Measurements from ENCODE around the gene FPR3. TPM values are rescaled to one million over a fixed set of nuclear protein-coding genes. Genes with fewer than 3 reads are reported as not detected.
"Not testable (repeated sequence)": the region's sequence is repeated elsewhere in the genome, so short reads cannot be mapped to it uniquely, and the experiment has no call there.

Gene FPR3
- total RNA-seq, 2 experiments from 2014 or later, result not detected

DNA sequence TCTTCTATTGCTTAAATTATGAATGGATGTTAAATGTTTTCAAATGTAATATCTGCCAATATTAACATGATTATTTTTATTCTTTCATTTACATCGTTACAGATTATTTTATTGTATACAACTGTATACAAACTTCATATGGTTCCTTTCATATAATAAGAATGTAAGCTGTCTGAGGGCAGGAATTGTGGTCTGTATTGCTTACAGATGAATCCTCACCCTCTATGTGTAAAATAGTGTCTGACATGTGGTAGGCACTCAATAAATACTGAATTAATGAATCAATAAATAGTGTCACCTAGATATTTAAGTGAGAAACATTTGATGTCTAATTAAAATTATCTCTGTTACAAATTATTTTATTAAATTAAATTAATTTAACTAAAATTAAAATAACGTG lies 7.8 kb downstream of the FPR3 start:
- Mint-ChIP-seq H3K27me3 (ENCODE audit: low read depth) (no peaks in the 10 kb centered on the region), H3K4me1 (ENCODE audit: low read depth) (no peaks in the 10 kb centered on the region), H3K4me3 (no peak overlapping the region), H3K9me3 (ENCODE audit: insufficient read depth) (peaks cover 28% of the 10 kb centered on the region), H3K36me3 (ENCODE audit: low read depth) (no peaks in the 10 kb centered on the region), H3K27ac (no peak overlapping the region)
- ChIA-PET CTCF (no interaction called here), POLR2A (no interaction called here)
- DNase-seq (no peak), ATAC-seq (no peak)

DNA sequence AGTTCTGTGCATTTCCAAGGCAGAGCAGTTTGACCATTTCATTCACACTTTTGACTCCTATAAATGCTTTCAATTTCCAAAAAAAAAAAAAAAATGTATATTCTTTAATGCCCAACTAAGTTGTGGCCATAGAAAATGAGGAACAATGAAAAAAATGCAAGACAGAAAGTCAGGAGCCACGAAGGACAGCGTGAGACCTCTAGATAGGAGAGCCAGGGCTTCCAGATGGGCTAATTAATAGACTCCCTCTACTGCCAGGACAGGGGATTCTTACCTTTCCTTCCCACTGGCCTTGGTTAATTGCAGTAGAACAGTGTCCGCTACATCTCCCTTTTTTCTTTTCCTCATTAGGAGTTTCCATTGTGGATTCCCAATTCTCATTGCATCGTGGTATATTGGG lies 8.6 kb downstream of the FPR3 start:
- Mint-ChIP-seq H3K4me1 (ENCODE audit: low read depth) (no peaks in the 10 kb centered on the region), H3K4me3 (no peak overlapping the region), H3K9me3 (ENCODE audit: insufficient read depth) (peaks cover 31% of the 10 kb centered on the region), H3K36me3 (ENCODE audit: low read depth) (no peaks in the 10 kb centered on the region), H3K27me3 (ENCODE audit: low read depth) (no peaks in the 10 kb centered on the region), H3K27ac (no peak overlapping the region)
- ChIA-PET CTCF (no interaction called here), POLR2A (no interaction called here)
- DNase-seq, result no peak
- ATAC-seq, result no peak

DNA sequence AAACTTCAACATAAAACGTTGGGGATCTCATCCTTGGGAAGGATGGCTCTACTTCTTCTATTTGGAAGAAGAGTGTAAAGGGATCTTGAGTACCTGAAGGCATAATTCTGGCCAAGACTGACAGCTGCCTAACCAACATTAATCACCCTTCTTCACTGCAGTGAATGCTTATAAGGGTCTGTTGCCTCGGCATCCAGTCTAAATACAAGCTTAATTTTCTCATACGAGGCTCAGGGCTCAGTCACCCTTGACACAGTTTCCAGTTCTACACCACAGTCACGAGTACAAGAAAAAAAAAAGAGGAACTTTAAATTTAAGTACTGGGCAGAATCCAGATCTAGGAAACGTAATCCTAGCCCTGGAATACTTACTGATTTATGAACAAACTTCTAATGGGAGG lies 9.0 kb downstream of the FPR3 start:
- H3K4me3 Mint-ChIP-seq, result no peak overlapping the region
- H3K27me3 Mint-ChIP-seq (ENCODE audit: low read depth), result no peaks in the 10 kb centered on the region
- ATAC-seq (no peak), DNase-seq (no peak)
- H3K4me1 Mint-ChIP-seq (ENCODE audit: low read depth), result no peaks in the 10 kb centered on the region
- CTCF ChIA-PET, result no interaction called here
- no peak overlapping the region for H3K27ac Mint-ChIP-seq
- peaks cover 31% of the 10 kb centered on the region for H3K9me3 Mint-ChIP-seq (ENCODE audit: insufficient read depth)
- POLR2A ChIA-PET, result no interaction called here
- no peaks in the 10 kb centered on the region for H3K36me3 Mint-ChIP-seq (ENCODE audit: low read depth)

DNA sequence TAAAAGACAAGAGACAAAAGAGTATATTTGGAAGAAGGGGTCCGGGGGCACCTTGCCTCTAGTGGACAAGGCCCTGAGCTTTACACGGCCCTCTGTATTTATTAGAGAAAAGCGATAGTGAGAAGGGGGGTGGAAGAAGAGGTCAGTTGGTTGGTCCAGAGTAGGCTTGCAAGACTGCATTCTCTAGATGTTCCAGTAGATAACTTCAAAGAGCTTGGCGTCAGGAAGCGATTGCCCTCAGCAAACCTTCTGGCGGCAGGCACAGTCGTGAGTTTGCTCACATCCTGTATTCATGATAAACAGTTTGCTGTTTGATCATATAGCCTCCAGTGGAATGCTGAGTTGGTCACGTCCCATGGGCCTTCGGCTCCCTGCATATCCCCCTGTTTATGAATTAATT lies 9.8 kb downstream of the FPR3 start:
- POLR2A ChIA-PET; H3K27ac Mint-ChIP-seq; H3K36me3 Mint-ChIP-seq (ENCODE audit: low read depth); DNase-seq; H3K27me3 Mint-ChIP-seq (ENCODE audit: low read depth); H3K4me3 Mint-ChIP-seq; H3K4me1 Mint-ChIP-seq (ENCODE audit: low read depth); ATAC-seq; CTCF ChIA-PET: not testable (repeated sequence)
- H3K9me3 Mint-ChIP-seq (ENCODE audit: insufficient read depth), result peaks cover 31% of the 10 kb centered on the region

DNA sequence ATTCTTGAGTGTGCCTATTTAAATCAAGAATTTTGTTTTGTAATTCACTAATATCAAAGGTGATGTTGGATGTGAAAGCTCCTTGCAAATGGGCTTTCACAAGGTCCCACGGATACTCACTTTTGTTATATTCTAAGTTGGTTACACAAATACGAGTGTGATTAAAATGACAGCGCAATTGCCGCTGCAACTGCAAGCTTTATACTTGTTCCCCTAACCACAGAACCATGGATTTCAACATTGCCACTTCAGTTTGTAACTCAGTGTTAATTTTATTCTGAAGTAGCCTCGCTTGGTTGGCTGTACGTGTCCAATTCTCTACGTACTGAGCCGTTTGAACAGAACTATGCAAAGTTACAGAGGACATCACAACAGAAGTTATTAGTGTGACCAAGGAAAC lies 10.4 kb downstream of the FPR3 start:
- H3K36me3 Mint-ChIP-seq (ENCODE audit: low read depth); H3K4me3 Mint-ChIP-seq; ATAC-seq; CTCF ChIA-PET; H3K4me1 Mint-ChIP-seq (ENCODE audit: low read depth); H3K27ac Mint-ChIP-seq; H3K27me3 Mint-ChIP-seq (ENCODE audit: low read depth); DNase-seq; POLR2A ChIA-PET: not testable (repeated sequence)
- peaks cover 32% of the 10 kb centered on the region for H3K9me3 Mint-ChIP-seq (ENCODE audit: insufficient read depth)

DNA sequence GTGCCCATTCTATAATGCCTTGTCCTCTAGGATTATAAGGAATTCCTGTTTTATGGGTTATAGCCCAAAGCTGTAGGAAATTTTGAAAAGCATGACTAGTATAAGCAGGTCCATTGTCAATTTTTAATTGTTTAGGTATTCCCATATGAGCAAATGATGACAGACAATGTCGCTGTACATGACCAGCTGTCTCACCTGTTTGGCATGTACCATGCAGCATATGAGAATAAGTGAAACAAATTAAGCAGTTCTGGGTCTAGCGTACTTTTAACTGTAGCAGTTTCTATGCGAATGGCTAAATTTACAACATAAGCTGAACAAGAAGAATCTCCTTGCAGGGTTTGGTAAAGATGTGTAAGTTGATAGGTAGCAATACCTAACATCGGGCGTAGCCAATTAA lies 11.6 kb downstream of the FPR3 start:
- CTCF ChIA-PET; H3K27me3 Mint-ChIP-seq (ENCODE audit: low read depth); ATAC-seq; H3K4me1 Mint-ChIP-seq (ENCODE audit: low read depth); H3K4me3 Mint-ChIP-seq; H3K27ac Mint-ChIP-seq; H3K36me3 Mint-ChIP-seq (ENCODE audit: low read depth); POLR2A ChIA-PET; DNase-seq: not testable (repeated sequence)
- peaks cover 34% of the 10 kb centered on the region for H3K9me3 Mint-ChIP-seq (ENCODE audit: insufficient read depth)

DNA sequence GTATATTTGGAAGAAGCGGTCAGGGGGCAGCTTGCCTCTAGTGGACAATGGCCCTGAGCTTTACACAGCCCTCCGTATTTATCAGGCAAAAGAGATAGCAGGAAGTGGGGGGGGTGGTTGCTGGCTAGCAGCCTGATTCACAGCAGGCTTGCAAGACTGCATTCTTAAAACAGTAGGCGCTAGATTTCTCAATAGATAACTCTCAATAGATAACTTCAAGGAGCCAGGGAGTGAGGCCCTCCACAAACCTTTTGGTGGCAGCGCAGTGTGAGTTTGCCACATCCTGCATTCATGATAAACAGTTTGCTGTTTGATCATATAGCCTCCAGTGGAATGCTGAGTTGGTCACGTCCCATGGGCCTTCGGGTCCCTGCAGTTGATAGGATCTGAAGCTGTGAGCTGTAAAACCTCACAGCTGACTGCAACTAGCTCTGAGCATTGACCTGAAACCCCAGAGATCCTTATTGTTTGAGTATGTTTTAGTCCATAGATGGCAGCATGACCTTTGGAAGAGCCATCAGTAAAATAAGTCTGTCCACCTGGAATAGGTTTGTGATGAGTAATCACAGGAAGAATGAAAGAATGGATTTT lies 12.2 kb downstream of the FPR3 start:
- ChIA-PET CTCF (no interaction called here), POLR2A (no interaction called here)
- no peaks in the 10 kb centered on the region for H3K36me3 Mint-ChIP-seq (ENCODE audit: low read depth)
- H3K27ac Mint-ChIP-seq, result no peak overlapping the region
- no peak overlapping the region for H3K4me3 Mint-ChIP-seq
- no peaks in the 10 kb centered on the region for H3K27me3 Mint-ChIP-seq (ENCODE audit: low read depth)
- DNase-seq (no peak), ATAC-seq (no peak)
- H3K9me3 Mint-ChIP-seq (ENCODE audit: insufficient read depth), result peaks cover 28% of the 10 kb centered on the region
- H3K4me1 Mint-ChIP-seq (ENCODE audit: low read depth), result no peaks in the 10 kb centered on the region

DNA sequence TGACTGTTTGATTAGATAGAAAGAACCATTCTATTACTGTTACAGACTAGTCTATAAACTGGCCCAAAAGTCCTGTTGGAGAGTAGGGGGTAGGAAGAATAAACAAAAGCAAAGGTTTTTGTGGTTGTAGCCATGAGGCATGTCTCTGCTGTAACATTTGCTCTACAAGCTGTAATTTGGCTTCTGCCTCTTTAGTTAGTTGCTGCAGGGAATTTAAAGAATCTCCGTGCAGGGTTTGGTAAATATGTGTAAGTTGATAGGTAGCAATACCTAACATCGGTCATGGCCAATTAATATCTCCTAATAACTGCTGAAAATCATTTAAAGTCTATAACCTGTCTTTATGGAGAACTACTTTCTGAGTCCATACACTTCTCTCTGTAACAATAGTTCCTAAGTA lies 13.0 kb downstream of the FPR3 start:
- CTCF ChIA-PET, result no interaction called here
- no peak for ATAC-seq
- no peak overlapping the region for H3K27ac Mint-ChIP-seq

DNA sequence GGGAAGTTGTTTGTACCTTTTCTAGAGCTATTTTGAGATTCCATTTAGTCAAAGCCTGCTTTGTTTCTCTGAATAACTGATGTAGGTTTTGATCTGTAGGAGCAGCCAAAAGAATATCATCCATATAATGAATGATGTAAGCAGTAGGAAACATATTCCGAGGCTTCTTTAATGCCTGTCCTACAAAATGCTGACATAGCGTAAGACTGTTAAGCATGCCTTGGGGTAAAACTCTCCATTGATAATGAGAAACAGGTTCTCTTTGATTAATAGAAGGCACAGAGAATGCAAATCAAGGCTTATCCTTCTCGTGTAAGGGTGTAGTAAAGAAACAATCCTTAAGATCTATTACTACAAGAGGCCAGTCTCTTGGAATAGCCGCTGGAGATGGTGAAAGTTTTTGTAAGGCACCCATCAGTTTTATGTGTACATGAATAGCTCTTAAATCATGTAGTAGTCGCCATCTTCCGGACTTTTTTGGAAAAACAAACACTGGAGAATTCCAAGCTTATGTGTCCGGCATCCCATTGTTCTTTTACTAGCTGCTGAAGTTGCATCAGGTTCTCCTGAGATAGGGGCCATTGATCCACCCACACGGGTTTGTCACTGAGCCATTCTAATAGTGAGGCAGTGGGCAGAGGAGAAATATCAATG lies 13.5 kb downstream of the FPR3 start:
- H3K4me3 Mint-ChIP-seq, result no peak overlapping the region
- CTCF ChIA-PET, result no interaction called here
- no peaks in the 10 kb centered on the region for H3K36me3 Mint-ChIP-seq (ENCODE audit: low read depth)
- H3K27ac Mint-ChIP-seq, result no peak overlapping the region
- ATAC-seq, result no peak
- peaks cover 23% of the 10 kb centered on the region for H3K9me3 Mint-ChIP-seq (ENCODE audit: insufficient read depth)
- no peaks in the 10 kb centered on the region for H3K4me1 Mint-ChIP-seq (ENCODE audit: low read depth)
- no peaks in the 10 kb centered on the region for H3K27me3 Mint-ChIP-seq (ENCODE audit: low read depth)
- POLR2A ChIA-PET, result no interaction called here
- DNase-seq, result no peak

More for the DNA sequence above, 13.0 kb downstream of the FPR3 start:
- peaks cover 27% of the 10 kb centered on the region for H3K9me3 Mint-ChIP-seq (ENCODE audit: insufficient read depth)
- H3K36me3 Mint-ChIP-seq (ENCODE audit: low read depth), result no peaks in the 10 kb centered on the region
- POLR2A ChIA-PET, result no interaction called here
- H3K4me3 Mint-ChIP-seq, result no peak overlapping the region
- H3K4me1 Mint-ChIP-seq (ENCODE audit: low read depth), result no peaks in the 10 kb centered on the region
- H3K27me3 Mint-ChIP-seq (ENCODE audit: low read depth), result no peaks in the 10 kb centered on the region
- DNase-seq, result no peak

DNA sequence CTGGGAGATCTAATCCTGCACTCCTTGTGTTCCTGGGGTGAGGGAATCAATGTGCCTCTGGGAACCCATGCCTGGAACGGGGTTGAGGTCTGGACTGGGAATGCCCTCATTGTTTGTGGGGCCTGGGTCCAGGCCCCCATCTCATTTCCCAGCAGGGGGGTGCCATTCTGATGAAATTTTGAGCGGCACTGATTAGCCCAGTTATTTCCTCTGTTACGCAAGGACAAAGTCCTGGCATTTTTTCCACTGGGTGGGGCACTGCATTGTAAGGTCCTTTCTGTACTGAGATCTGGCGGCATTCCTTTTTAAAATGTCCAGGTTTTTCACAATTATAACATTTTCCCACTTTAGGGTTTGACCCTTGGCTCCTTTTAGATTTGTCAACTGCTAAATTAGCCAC lies 14.8 kb downstream of the FPR3 start:
- Mint-ChIP-seq H3K4me3 (no peak overlapping the region), H3K27me3 (ENCODE audit: low read depth) (no peaks in the 10 kb centered on the region), H3K4me1 (ENCODE audit: low read depth) (no peaks in the 10 kb centered on the region), H3K9me3 (ENCODE audit: insufficient read depth) (peaks cover 22% of the 10 kb centered on the region), H3K36me3 (ENCODE audit: low read depth) (no peaks in the 10 kb centered on the region), H3K27ac (no peak overlapping the region)
- ATAC-seq (no peak), DNase-seq (no peak)
- ChIA-PET CTCF (no interaction called here), POLR2A (no interaction called here)

DNA sequence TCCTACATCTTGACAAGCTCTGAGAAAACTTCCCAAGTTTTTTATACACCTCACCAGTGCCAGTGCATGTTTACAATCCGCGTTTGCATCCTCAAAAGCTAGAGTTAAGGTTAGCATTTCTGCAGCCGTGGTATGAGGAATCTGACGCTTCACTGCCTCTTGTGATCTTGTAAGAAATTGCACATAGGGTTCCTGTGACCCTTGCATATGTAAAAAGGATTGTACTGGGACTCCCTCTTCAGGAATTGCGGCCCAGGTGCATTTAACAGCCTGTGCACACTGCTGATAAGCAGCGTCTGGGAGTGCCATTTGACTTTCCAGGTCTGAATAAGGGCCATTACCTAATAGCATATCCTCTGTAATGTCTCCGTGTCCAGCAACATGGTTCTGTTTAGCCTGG lies 15.3 kb downstream of the FPR3 start:
- H3K4me3 Mint-ChIP-seq, result no peak overlapping the region

DNA sequence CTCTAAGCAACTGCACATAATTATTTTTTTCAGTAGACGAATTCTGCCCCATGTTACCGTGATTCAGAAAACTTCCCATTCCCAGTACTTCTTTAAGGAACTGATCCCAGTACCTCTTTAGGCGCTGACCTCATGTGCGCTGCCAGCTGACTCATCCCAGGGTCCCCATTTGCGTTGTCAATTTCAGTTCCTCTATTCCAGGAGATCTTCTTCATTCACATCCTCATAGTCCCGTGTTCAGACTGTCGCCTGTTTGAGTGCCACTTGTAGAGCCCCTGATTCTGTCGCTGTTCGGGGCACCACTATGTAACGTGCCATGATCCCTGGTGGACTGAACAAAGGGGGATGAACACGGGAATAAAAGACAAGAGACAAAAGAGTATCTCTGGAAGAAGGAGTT lies 16.4 kb downstream of the FPR3 start:
- DNase-seq, result no peak
- Mint-ChIP-seq H3K9me3 (ENCODE audit: insufficient read depth) (peaks cover 22% of the 10 kb centered on the region), H3K27me3 (ENCODE audit: low read depth) (no peaks in the 10 kb centered on the region), H3K4me1 (ENCODE audit: low read depth) (no peaks in the 10 kb centered on the region), H3K27ac (no peak overlapping the region), H3K36me3 (ENCODE audit: low read depth) (no peaks in the 10 kb centered on the region), H3K4me3 (no peak overlapping the region)
- no peak for ATAC-seq
- ChIA-PET CTCF (no interaction called here), POLR2A (no interaction called here)

More for the DNA sequence above, 15.3 kb downstream of the FPR3 start:
- ChIA-PET POLR2A (no interaction called here), CTCF (no interaction called here)
- Mint-ChIP-seq H3K9me3 (ENCODE audit: insufficient read depth) (peaks cover 22% of the 10 kb centered on the region), H3K4me1 (ENCODE audit: low read depth) (no peaks in the 10 kb centered on the region), H3K27me3 (ENCODE audit: low read depth) (no peaks in the 10 kb centered on the region), H3K36me3 (ENCODE audit: low read depth) (no peaks in the 10 kb centered on the region), H3K27ac (no peak overlapping the region)
- DNase-seq (no peak), ATAC-seq (no peak)

DNA sequence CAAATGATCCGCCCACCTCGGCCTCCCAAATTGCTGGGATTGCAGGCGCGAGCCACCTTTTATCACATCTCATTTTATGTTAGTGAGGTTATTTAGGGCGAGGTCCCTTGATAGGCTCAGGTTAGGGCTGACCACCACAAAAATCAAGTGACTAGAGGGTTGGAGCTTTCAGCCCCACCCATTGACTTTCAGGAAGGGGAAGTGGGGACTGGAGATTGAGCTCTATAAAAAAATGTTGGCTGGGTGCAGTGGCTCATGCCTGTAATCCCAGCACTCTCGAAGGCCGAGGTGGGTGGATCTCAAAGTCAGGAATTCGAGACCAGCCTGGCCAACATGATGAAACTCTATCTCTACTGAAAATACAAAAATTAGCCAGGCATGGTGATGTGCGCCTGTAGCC lies 20.1 kb downstream of the FPR3 start:
- no peak for ATAC-seq
- POLR2A ChIA-PET, result no interaction called here

More for the DNA sequence above, 20.1 kb downstream of the FPR3 start:
- H3K4me3 Mint-ChIP-seq, result no peak overlapping the region
- DNase-seq, result no peak
- H3K4me1 Mint-ChIP-seq (ENCODE audit: low read depth), result no peaks in the 10 kb centered on the region
- H3K9me3 Mint-ChIP-seq (ENCODE audit: insufficient read depth), result peaks cover 20% of the 10 kb centered on the region
- no peaks in the 10 kb centered on the region for H3K36me3 Mint-ChIP-seq (ENCODE audit: low read depth)
- no peaks in the 10 kb centered on the region for H3K27me3 Mint-ChIP-seq (ENCODE audit: low read depth)
- CTCF ChIA-PET, result no interaction called here
- no peak overlapping the region for H3K27ac Mint-ChIP-seq

All from activated CD8-positive, alpha-beta T cell treated with anti-CD3 and anti-CD28 coated beads, Interleukin-2, amount 10 ng/mL, durations not matched to agents 7 days and 5 days (primary cell).